A549 (cell line): ENCODE measurements around the gene NOS1AP. TPM values are rescaled to one million over a fixed set of nuclear protein-coding genes. Genes with fewer than 3 reads are reported as not detected.

ENCODE experiments used
- ATAC-seq, 2 experiments: fragments of 200-7000 bp in 1 of 2; fragments of >200 bp in 1 of 2; cut with Nextera tagmentation in 1 of 2; cut with Tn5 transposase in 1 of 2; 3 replicates each; pipeline versions ENCODE4 v1.8.0 to v1.9.1; 2018 to 2020; ENCODE audit warnings: mild to moderate bottlenecking in 1 of 2, moderate library complexity in 1 of 2
- CTCF ChIA-PET: fragments of 300-600 bp; sonication (Branson Sonifier 250); formaldehyde crosslinking; extraction: SDS; loops from one replicate; lab custom pipeline; 2021; ENCODE audit warnings: antibody characterized with exemption, inconsistent platforms; lab: Yijun Ruan, JAX
- POLR2A ChIA-PET: fragments of 350-600 bp; formaldehyde crosslinking; extraction: SDS; loops from one replicate; lab custom pipeline; 2021; ENCODE audit warnings: antibody characterized with exemption, inconsistent platforms; lab: Yijun Ruan, JAX
- DNase-seq, 2 experiments: peaks; one replicate each; pipeline versions ENCODE4 v3.0.0 to v3.0.0-alpha.2; 2011 to 2016; ENCODE audit warnings: low read depth in 1 of 2, low spot score in 1 of 2
- FAIRE-seq: peaks from 2 replicates; lab custom pipeline; 2011; peaks lifted over from hg19 to GRCh38; lab: Jason Lieb, UNC
- H3K27ac ChIP-seq, 2 experiments: fragments of >200 bp; sonication (Bioruptor Twin); formaldehyde crosslinking; 3 replicates each; pipeline ENCODE4 v1.5.1; 2016 to 2017
- H3K4me1 ChIP-seq: fragments of >200 bp; sonication (Bioruptor Twin); formaldehyde crosslinking; 3 replicates; pipeline ENCODE4 v1.6.1; 2016
- H3K4me2 ChIP-seq: fragments of >200 bp; sonication (Bioruptor Twin); formaldehyde crosslinking; 3 replicates; pipeline ENCODE4 v1.6.1; 2016
- H3K4me3 ChIP-seq: fragments of >200 bp; sonication (Bioruptor Twin); formaldehyde crosslinking; 3 replicates; pipeline ENCODE4 v1.5.1; 2016
- H3K9me3 ChIP-seq: fragments of >200 bp; sonication (Bioruptor Twin); formaldehyde crosslinking; 3 replicates; pipeline ENCODE4 v1.6.1; 2016
- CBX2 ChIP-seq: fragments of 200-600 bp; sonication (generic); IDR thresholded peaks from 2 replicates; pipeline ENCODE4 v1.6.1; 2016; ENCODE audit warnings: low read depth, mild to moderate bottlenecking, borderline replicate concordance
- CEBPB ChIP-seq, 2 experiments: fragments of >200 bp in 1 of 2; sonication (Bioruptor Twin) in 1 of 2; formaldehyde crosslinking in 1 of 2; IDR thresholded peaks; 2 replicates each; pipeline ENCODE4 v1.6.1; 2012 to 2016
- CHD4 ChIP-seq: fragments of 200-600 bp; sonication (generic); IDR thresholded peaks from 2 replicates; pipeline ENCODE4 v1.6.1; 2016; ENCODE audit warnings: antibody characterized with exemption, mild to moderate bottlenecking, borderline replicate concordance
- EHF ChIP-seq: fragments of 250-450 bp; sonication (Bioruptor Pico); IDR thresholded peaks from 2 replicates; pipeline ENCODE4 v1.5.0; 2020; ENCODE audit warnings: mild to moderate bottlenecking
- EP300 ChIP-seq, 2 experiments: fragments of >200 bp; sonication (Bioruptor Twin); formaldehyde crosslinking; IDR thresholded peaks; 2 replicates in 1 of 2; 3 replicates in 1 of 2; pipeline ENCODE4 v1.6.1; 2016 to 2017
- ESRRA ChIP-seq: fragments of 150-350 bp; IDR thresholded peaks from 2 replicates; pipeline ENCODE4 v1.6.1; 2014; ENCODE audit warnings: mild to moderate bottlenecking, low read length, borderline replicate concordance
- FOSB ChIP-seq: fragments of 250-450 bp; sonication (Bioruptor Pico); IDR thresholded peaks from 2 replicates; pipeline ENCODE4 v1.5.0; 2020; ENCODE audit warnings: mild to moderate bottlenecking, moderate library complexity
- FOSL2 ChIP-seq, 2 experiments: fragments of 450-650 bp in 1 of 2; fragments of >200 bp in 1 of 2; sonication (Bioruptor Twin) in 1 of 2; formaldehyde crosslinking; IDR thresholded peaks; 2 replicates each; pipeline versions ENCODE4 v1.5.0 to v1.6.1; 2016 to 2020; ENCODE audit warnings: mild to moderate bottlenecking in 1 of 2, moderate library complexity in 1 of 2
- HDAC2 ChIP-seq: fragments of 200-600 bp; sonication (generic); IDR thresholded peaks from 2 replicates; pipeline ENCODE4 v1.6.1; 2016
- HES2 ChIP-seq: fragments of >200 bp; sonication (Bioruptor Twin); formaldehyde crosslinking; IDR thresholded peaks from 2 replicates; pipeline ENCODE4 v1.6.1; 2016
- HEYL ChIP-seq: fragments of 250-450 bp; sonication (Bioruptor Pico); IDR thresholded peaks from 2 replicates; pipeline ENCODE4 v1.8.0; 2021; ENCODE audit warnings: mild to moderate bottlenecking, moderate library complexity
- KDM1A ChIP-seq: fragments of 200-600 bp; sonication (generic); IDR thresholded peaks from 2 replicates; pipeline ENCODE4 v1.6.1; 2016; ENCODE audit warnings: low read depth, mild to moderate bottlenecking
- MAFK ChIP-seq: fragments of 450-650 bp; IDR thresholded peaks from 2 replicates; pipeline ENCODE4 v1.6.1; 2014; ENCODE audit not compliant: partially characterized antibody
- MAX ChIP-seq: IDR thresholded peaks from 2 replicates; pipeline ENCODE4 v1.6.1; 2012
- MYC ChIP-seq: IDR thresholded peaks from 2 replicates; pipeline ENCODE4 v1.6.1; 2012; ENCODE audit warnings: mild to moderate bottlenecking, inconsistent platforms, low read length, improper control_type of control experiment, borderline replicate concordance
- NFE2L2 ChIP-seq: fragments of 150-350 bp; conservative IDR thresholded peaks from 2 replicates; pipeline ENCODE4 v1.6.1; 2014; ENCODE audit warnings: low read length
- PHF8 ChIP-seq: fragments of 200-600 bp; sonication (generic); IDR thresholded peaks from 2 replicates; pipeline ENCODE4 v1.6.1; 2016; ENCODE audit warnings: low read depth, mild to moderate bottlenecking, antibody characterized with exemption, moderate library complexity, borderline replicate concordance
- RARB ChIP-seq: fragments of 250-450 bp; sonication (Bioruptor Pico); IDR thresholded peaks from 2 replicates; pipeline ENCODE4 v1.8.0; 2021; ENCODE audit warnings: mild to moderate bottlenecking, moderate library complexity
- SMC3 ChIP-seq: fragments of >200 bp; sonication (Bioruptor Twin); formaldehyde crosslinking; IDR thresholded peaks from 3 replicates; pipeline ENCODE4 v1.6.1; 2018; ENCODE audit warnings: inconsistent platforms
- USF2 ChIP-seq: fragments of 450-650 bp; IDR thresholded peaks from 2 replicates; pipeline ENCODE4 v1.6.1; 2014; ENCODE audit warnings: antibody characterized with exemption
- ZC3H11A ChIP-seq: fragments of 450-650 bp; IDR thresholded peaks from 2 replicates; pipeline ENCODE4 v1.6.1; 2014; ENCODE audit warnings: antibody characterized with exemption, mild to moderate bottlenecking
- ZSCAN20 ChIP-seq: fragments of 250-450 bp; sonication (Bioruptor Pico); IDR thresholded peaks from 2 replicates; pipeline ENCODE4 v1.8.0; 2022; ENCODE audit warnings: mild to moderate bottlenecking, moderate library complexity
- WGBS: methylation state at CpG from one replicate; pipeline ENCODE4 v1.1.6; 2017; ENCODE audit errors: missing lambda C conversion rate; 5-methylcytosine and 5-hydroxymethylcytosine counted together
- polyA plus RNA-seq, 4 experiments: library from polyadenylated mRNA; depleted of rRNA in 3 of 4; stranded (reverse); fragments of >200 nt; fragmentation: RNase III in 1 of 4; extraction: RNeasy Plus Mini Kit Qiagen cat#74134 plus additional on column Dnase treatment in 1 of 4; gene quantifications; 2 replicates in 3 of 4; 3 replicates in 1 of 4; pipeline ENCODE4 v1.2.3, GENCODE V29; 2011 to 2017
- TF ChIP-seq, protein P1 (sequence below): IDR thresholded peaks from 2 replicates; pipeline ENCODE4 v1.6.1; 2012; ENCODE audit warnings: low read depth, borderline replicate concordance
- TF ChIP-seq, protein P2 (sequence below): IDR thresholded peaks from 2 replicates; pipeline ENCODE4 v1.6.1; 2012

NOS1AP gene
- polyA plus RNA-seq, 2 of the 4 experiments (the other 2 are of a cell fraction) = 0.17 to 0.25 TPM

GRCh38 chr1:162270016-162270770, 200.7 kb downstream of the NOS1AP start:
- Histone ChIP-seq H3K9me3 (no peaks in the 10 kb centered on the region), H3K4me2 (no peak overlapping the region), H3K4me3 (no peak overlapping the region), H3K4me1 (no peaks in the 10 kb centered on the region), H3K27ac (no peak overlapping the region)
- 48% methylated on average over 6 of the region's 6 CpGs for WGBS
- no peak for FAIRE-seq
- ChIA-PET CTCF (interaction anchor here (0.5 to 4.6 kb wide), 2 partner anchors 206 to 214 kb away, joined by 3 to 21 read pairs; no protein-coding TSS in a partner anchor), POLR2A (no interaction called here)
- ATAC-seq = no peak
- TF ChIP-seq NFE2L2 (no peak), CBX2 (no peak), ESRRA (no peak), ZSCAN20 (CRISPR knock-in tag) (no peak), EHF (no peak), PHF8 (no peak)
- no peak for DNase-seq

DNA sequence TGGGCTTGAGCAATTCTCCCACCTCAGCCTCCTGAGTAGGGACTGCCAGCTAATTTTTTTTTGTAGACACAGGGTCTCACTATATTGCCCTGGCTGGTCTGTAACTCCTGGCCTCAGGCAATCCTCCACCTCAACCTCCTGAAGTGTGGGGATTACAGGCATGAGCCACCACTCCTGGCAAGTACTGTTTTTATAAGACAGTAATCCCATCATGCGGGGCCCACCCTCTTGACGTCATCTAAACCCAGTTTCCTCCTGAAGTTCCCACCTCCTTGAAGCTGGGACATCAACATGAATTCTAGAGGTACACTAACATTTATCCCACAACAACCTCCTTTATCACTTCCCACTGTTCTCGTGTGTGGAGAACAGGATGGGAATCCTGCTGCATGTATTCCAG, 202.5 kb downstream of the NOS1AP start:
- H3K9me3 ChIP-seq = no peaks in the 10 kb centered on the region
- H3K27ac ChIP-seq = no peak overlapping the region
- FAIRE-seq (no peak), DNase-seq (no peak), ATAC-seq (no peak)
- 41% methylated on average over 3 of the region's 3 CpGs for WGBS
- ChIA-PET CTCF (interaction anchor here (0.6 to 4.6 kb wide), 5 partner anchors 10 to 479 kb away, joined by 3 to 21 read pairs (median 4); no protein-coding TSS in a partner anchor), POLR2A (no interaction called here)
- H3K4me1 ChIP-seq = no peaks in the 10 kb centered on the region
- H3K4me3 ChIP-seq = no peak overlapping the region
- no peak overlapping the region for H3K4me2 ChIP-seq
- TF ChIP-seq USF2 = no peak
- TF ChIP-seq MAFK = no peak
- TF ChIP-seq, protein P1, sequence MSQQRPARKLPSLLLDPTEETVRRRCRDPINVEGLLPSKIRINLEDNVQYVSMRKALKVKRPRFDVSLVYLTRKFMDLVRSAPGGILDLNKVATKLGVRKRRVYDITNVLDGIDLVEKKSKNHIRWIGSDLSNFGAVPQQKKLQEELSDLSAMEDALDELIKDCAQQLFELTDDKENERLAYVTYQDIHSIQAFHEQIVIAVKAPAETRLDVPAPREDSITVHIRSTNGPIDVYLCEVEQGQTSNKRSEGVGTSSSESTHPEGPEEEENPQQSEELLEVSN = no peak
- TF ChIP-seq, protein P2, sequence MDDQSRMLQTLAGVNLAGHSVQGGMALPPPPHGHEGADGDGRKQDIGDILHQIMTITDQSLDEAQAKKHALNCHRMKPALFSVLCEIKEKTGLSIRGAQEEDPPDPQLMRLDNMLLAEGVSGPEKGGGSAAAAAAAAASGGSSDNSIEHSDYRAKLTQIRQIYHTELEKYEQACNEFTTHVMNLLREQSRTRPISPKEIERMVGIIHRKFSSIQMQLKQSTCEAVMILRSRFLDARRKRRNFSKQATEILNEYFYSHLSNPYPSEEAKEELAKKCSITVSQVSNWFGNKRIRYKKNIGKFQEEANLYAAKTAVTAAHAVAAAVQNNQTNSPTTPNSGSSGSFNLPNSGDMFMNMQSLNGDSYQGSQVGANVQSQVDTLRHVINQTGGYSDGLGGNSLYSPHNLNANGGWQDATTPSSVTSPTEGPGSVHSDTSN = no peak
- TF ChIP-seq FOSL2 (IDR thresholded peaks at IDR 0.05) = no peak
- no peak for TF ChIP-seq FOSL2 (CRISPR knock-in tag; IDR thresholded peaks at IDR 0.05)
- TF ChIP-seq CHD4 = no peak
- no peak for TF ChIP-seq CEBPB (IDR thresholded peaks at IDR 0.05)
- no peak for TF ChIP-seq CBX2
- TF ChIP-seq HES2 = no peak
- TF ChIP-seq MAX = no peak
- TF ChIP-seq SMC3 = no peak
- TF ChIP-seq ESRRA = no peak
- TF ChIP-seq FOSB = no peak
- TF ChIP-seq KDM1A = no peak
- no peak for TF ChIP-seq RARB (CRISPR knock-in tag)
- no peak for TF ChIP-seq EP300 (IDR thresholded peaks at IDR 0.05)
- no peak for TF ChIP-seq MYC
- TF ChIP-seq ZC3H11A = no peak
- no peak for TF ChIP-seq HEYL (CRISPR knock-in tag)
- TF ChIP-seq HDAC2 = no peak
